HepG2 (cell line): ENCODE measurements around the gene DYNC1I2. TPM values are rescaled to one million over a fixed set of nuclear protein-coding genes. Genes with fewer than 3 reads are reported as not detected.

Experiments used
- ATAC-seq: fragments of 200-7000 bp; cut with Tn5 transposase; 3 replicates; pipeline ENCODE4 v1.9.1; 2020; ENCODE audit warnings: mild to moderate bottlenecking, moderate library complexity
- BruUV-seq: library from RNA; stranded (reverse); fragments of 400-500 nt; replicated peaks from 2 replicates; lab custom pipeline; 2021; lab: Mats Ljungman, UMichigan
- CTCF ChIA-PET: fragments of 300-600 bp; formaldehyde crosslinking; extraction: SDS; loops from one replicate; lab custom pipeline; 2021; ENCODE audit warnings: low total read pairs, inconsistent platforms, low intra/inter-chr PET ratio; lab: Yijun Ruan, JAX
- POLR2A ChIA-PET: fragments of 350-600 bp; sonication (Branson Sonifier 250); formaldehyde crosslinking; loops from one replicate; lab custom pipeline; 2020; ENCODE audit warnings: antibody characterized with exemption, inconsistent platforms; lab: Yijun Ruan, JAX
- DNase-seq: peaks from one replicate; pipeline ENCODE4 v3.0.0-alpha.2; 2015; ENCODE audit warnings: low spot score
- FAIRE-seq: peaks from 3 replicates; lab custom pipeline; 2011; peaks lifted over from hg19 to GRCh38; lab: Jason Lieb, UNC
- H2AFZ ChIP-seq: one replicate; pipeline ENCODE4 v1.6.1; 2011; ENCODE audit warnings: low read length, inconsistent platforms
- H3K27ac ChIP-seq: fragments of 300-600 bp; 3 replicates; pipeline ENCODE4 v1.8.0; 2011; ENCODE audit warnings: mixed run types, mild to moderate bottlenecking, mixed read lengths, low read length, inconsistent platforms; ENCODE audit not compliant: insufficient read depth; ENCODE audit errors: extremely low read length
- H3K27me3 ChIP-seq, 2 experiments: fragments of 200-600 bp in 1 of 2; 2 replicates in 1 of 2; 3 replicates in 1 of 2; pipeline versions ENCODE4 v1.6.0 to v1.8.0; 2011; ENCODE audit warnings: low read length in 2 of 2, mild to moderate bottlenecking in 2 of 2, moderate library complexity in 2 of 2, inconsistent platforms in 1 of 2; ENCODE audit not compliant: insufficient read depth in 2 of 2, control insufficient read depth in 1 of 2
- H3K36me3 ChIP-seq, 2 experiments: fragments of 200-600 bp in 1 of 2; replicated peaks in 1 of 2; 2 replicates in 1 of 2; 3 replicates in 1 of 2; pipeline versions ENCODE4 v1.5.1 to v1.8.0; 2011; ENCODE audit warnings: low read length in 2 of 2, inconsistent platforms in 1 of 2; ENCODE audit not compliant: insufficient read depth in 2 of 2, control insufficient read depth in 1 of 2
- H3K4me1 ChIP-seq: 2 replicates; pipeline ENCODE4 v1.5.1; 2012; ENCODE audit warnings: low read length, inconsistent platforms; ENCODE audit not compliant: insufficient read depth
- H3K4me2 ChIP-seq: 2 replicates; pipeline ENCODE4 v1.6.0; 2011; ENCODE audit warnings: low read depth, low read length, inconsistent platforms
- H3K4me3 ChIP-seq, 3 experiments: fragments of 200-600 bp in 1 of 3; sonication (generic), shearing (Covaris generic) in 1 of 3; replicated peaks in 1 of 3; 2 replicates each; pipeline ENCODE4 v1.5.1; 2011 to 2016; ENCODE audit warnings: low read length in 3 of 3, inconsistent platforms in 2 of 3, low read depth in 2 of 3, mild to moderate bottlenecking in 2 of 3, control low read depth in 1 of 3, mixed read lengths in 1 of 3; ENCODE audit not compliant: insufficient read depth in 1 of 3
- H3K79me2 ChIP-seq: one replicate; pipeline ENCODE4 v1.6.1; 2011; ENCODE audit warnings: low read length, inconsistent platforms; ENCODE audit not compliant: insufficient read depth
- H3K9ac ChIP-seq: 2 replicates; pipeline ENCODE4 v1.6.0; 2011; ENCODE audit warnings: mild to moderate bottlenecking, low read depth, low read length, inconsistent platforms; ENCODE audit not compliant: insufficient read depth
- H3K9me3 ChIP-seq: 2 replicates; pipeline ENCODE4 v1.5.1; 2012; ENCODE audit warnings: mild to moderate bottlenecking, low read length
- H4K20me1 ChIP-seq: 2 replicates; pipeline ENCODE4 v1.6.0; 2011; ENCODE audit warnings: inconsistent platforms, mild to moderate bottlenecking, low read length, moderate library complexity; ENCODE audit not compliant: insufficient read depth
- RELA ChIP-seq: sonication (generic); formaldehyde crosslinking; IDR thresholded peaks from 2 replicates; pipeline ENCODE4 v1.4.0; 2020; ENCODE audit warnings: missing genetic modification reagents
- ZNF142 ChIP-seq: sonication (generic); formaldehyde crosslinking; IDR thresholded peaks from 2 replicates; pipeline ENCODE4 v1.4.0; 2020; ENCODE audit warnings: missing genetic modification reagents
- ZNF367 ChIP-seq: sonication (generic); formaldehyde crosslinking; IDR thresholded peaks from 2 replicates; pipeline ENCODE4 v1.4.0; 2020; ENCODE audit warnings: missing genetic modification reagents, borderline replicate concordance
- WGBS: methylation state at CpG from one replicate; pipeline ENCODE4 v1.1.6; 2017; ENCODE audit warnings: low lambda C conversion rate; 5-methylcytosine and 5-hydroxymethylcytosine counted together
- in situ Hi-C: cut with HindIII; loops from 2 replicates; pipeline ENCODE4 v1.10.0; 2017; ENCODE audit warnings: low pct_unique_long_range_greater_than_20kb; ENCODE audit not compliant: extremely low pct_ligation_motif_present
- intact Hi-C: fragments of 100-400 bp; cut with micrococcal nuclease; formaldehyde crosslinking; loops from one replicate; pipeline ENCODE4 v1.10.0; 2022; ENCODE audit not compliant: unreplicated experiment
- polyA plus RNA-seq, 8 experiments: library from polyadenylated mRNA; depleted of rRNA in 3 of 8; stranded (reverse) in 7 of 8; unstranded in 1 of 8; fragments of >200 nt; fragmentation: Illumina TruSeq in 4 of 8; extraction: Trizol in 4 of 8; gene quantifications; 2 replicates each; pipeline versions ENCODE4 v1.2.1 to v1.2.3, GENCODE V29; 2011 to 2016; ENCODE audit warnings: low read depth in 4 of 8, missing spikeins in 1 of 8, mixed read lengths in 1 of 8; ENCODE audit not compliant: insufficient read depth in 1 of 8
- total RNA-seq, 5 experiments: library from RNA; depleted of rRNA; stranded (reverse); fragments of >200 nt; fragmentation: Illumina TruSeq; extraction: Trizol; gene quantifications; 2 replicates each; pipeline ENCODE4 v1.2.3, GENCODE V29; 2016; ENCODE audit warnings: low read depth in 1 of 5
- TF ChIP-seq, protein P1 (sequence below): sonication (generic); formaldehyde crosslinking; conservative IDR thresholded peaks from 2 replicates; pipeline ENCODE4 v1.4.0; 2020; ENCODE audit warnings: missing genetic modification reagents

DYNC1I2 gene
- total and polyA plus RNA-seq, 2 of the 13 experiments (the other 11 are each of a cell fraction or from before 2014, with no cell fraction given) = 84.0 to 99.8 TPM

- TF ChIP-seq ZNF142 = no peak
- TF ChIP-seq, protein P1, sequence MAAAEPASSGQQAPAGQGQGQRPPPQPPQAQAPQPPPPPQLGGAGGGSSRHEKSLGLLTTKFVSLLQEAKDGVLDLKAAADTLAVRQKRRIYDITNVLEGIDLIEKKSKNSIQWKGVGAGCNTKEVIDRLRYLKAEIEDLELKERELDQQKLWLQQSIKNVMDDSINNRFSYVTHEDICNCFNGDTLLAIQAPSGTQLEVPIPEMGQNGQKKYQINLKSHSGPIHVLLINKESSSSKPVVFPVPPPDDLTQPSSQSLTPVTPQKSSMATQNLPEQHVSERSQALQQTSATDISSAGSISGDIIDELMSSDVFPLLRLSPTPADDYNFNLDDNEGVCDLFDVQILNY = no peak
- TF ChIP-seq, all 625 proteins: peak for 0
Measured at GRCh38 chr2:171741189-171741588, 53.9 kb downstream of the DYNC1I2 start (continued).

DNA sequence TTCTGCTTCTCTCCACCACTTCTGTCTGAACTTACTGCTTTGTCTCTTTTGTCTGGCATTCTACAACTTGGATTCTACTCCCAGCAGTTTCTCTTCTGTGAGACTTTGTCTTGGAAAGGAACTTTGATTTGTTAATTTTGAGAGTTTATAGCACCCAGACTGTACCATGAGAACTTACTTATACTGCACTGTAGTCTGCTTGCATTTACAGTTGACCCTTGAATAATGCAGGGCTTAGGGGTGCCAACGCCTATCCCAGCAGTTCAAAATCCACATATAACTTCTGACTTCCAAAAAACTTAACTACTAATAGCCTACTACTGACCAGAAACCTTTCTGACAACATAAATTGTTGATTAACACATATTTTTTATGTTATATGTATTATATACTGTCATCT is 55.5 kb downstream of the DYNC1I2 start:
- FAIRE-seq (no peak), ATAC-seq (no peak), DNase-seq (no peak)
- H4K20me1 ChIP-seq = no peaks in the 10 kb centered on the region
- WGBS = 94% methylated on average over 1 of the region's 1 CpG
- no peak overlapping the region for H3K4me2 ChIP-seq
- BruUV-seq = no TSS peak
- no peak overlapping the region for H2AFZ ChIP-seq
- ChIA-PET CTCF (no interaction called here), POLR2A (no interaction called here)
- peaks cover 16 to 40% of the 10 kb centered on the region in 2 experiments for H3K36me3 ChIP-seq
- in situ Hi-C loops (no loop called here), intact Hi-C loops (no loop called here)
- H3K27me3 ChIP-seq = no peaks in the 10 kb centered on the region
- no peaks in the 10 kb centered on the region for H3K4me1 ChIP-seq
- no peak overlapping the region for H3K9ac ChIP-seq
- H3K27ac ChIP-seq = no peak overlapping the region
- no peaks in the 10 kb centered on the region for H3K79me2 ChIP-seq
- no peak overlapping the region for H3K4me3 ChIP-seq
- TF ChIP-seq RELA (CRISPR knock-in tag) (no peak), ZNF367 (no peak)
- TF ChIP-seq, all 625 proteins: peak for 0
- no peaks in the 10 kb centered on the region for H3K9me3 ChIP-seq
